HK-2 (cell line): ENCODE data around the gene PTPRN2.

Experiments used
- DNase-seq: peaks from one replicate; pipeline ENCODE4 v3.0.0-alpha.2; 2018; ENCODE audit not compliant: unreplicated experiment

Gene PTPRN2

GRCh38 chr7:157581740-157582139 is 1005.9 kb downstream of the PTPRN2 start:
- DNase-seq: no peak

- DNase-seq: no peak
These were observed 1007.3 kb downstream of the PTPRN2 start for GRCh38 chr7:157580324-157580723.

- DNase-seq: no peak
These were observed 1008.2 kb downstream of the PTPRN2 start for GRCh38 chr7:157579425-157579824.

- no peak for DNase-seq
These were observed 1009.8 kb downstream of the PTPRN2 start for GRCh38 chr7:157577796-157578339.

- no peak for DNase-seq
These were observed 1010.6 kb downstream of the PTPRN2 start for GRCh38 chr7:157577061-157577460.

- DNase-seq: no peak
These were observed 1011.2 kb downstream of the PTPRN2 start for GRCh38 chr7:157576415-157576814.

GRCh38 chr7:157575777-157576176 is 1011.8 kb downstream of the PTPRN2 start:
- DNase-seq: no peak

GRCh38 chr7:157574914-157575586 is 1012.6 kb downstream of the PTPRN2 start:
- DNase-seq: no peak

GRCh38 chr7:157574120-157574825 is 1013.4 kb downstream of the PTPRN2 start:
- no peak for DNase-seq

GRCh38 chr7:157573244-157573643 is 1014.4 kb downstream of the PTPRN2 start:
- no peak for DNase-seq

- DNase-seq: no peak
These were observed 1015.0 kb downstream of the PTPRN2 start for GRCh38 chr7:157572622-157573021.

GRCh38 chr7:157570531-157571200 is 1017.0 kb downstream of the PTPRN2 start:
- no peak for DNase-seq

GRCh38 chr7:157569967-157570366 is 1017.7 kb downstream of the PTPRN2 start:
- DNase-seq: no peak

GRCh38 chr7:157568770-157569584 is 1018.6 kb downstream of the PTPRN2 start:
- DNase-seq: no peak

- DNase-seq: no peak
These were observed 1019.4 kb downstream of the PTPRN2 start for GRCh38 chr7:157568106-157568769.

- DNase-seq: no peak
These were observed 1020.0 kb downstream of the PTPRN2 start for GRCh38 chr7:157567666-157568065.

GRCh38 chr7:157566631-157567006 is 1021.0 kb downstream of the PTPRN2 start:
- no peak for DNase-seq

- no peak for DNase-seq
These were observed 1021.5 kb downstream of the PTPRN2 start for GRCh38 chr7:157565981-157566630.

- no peak for DNase-seq
These were observed 1022.4 kb downstream of the PTPRN2 start for GRCh38 chr7:157565201-157565626.

GRCh38 chr7:157564517-157565177 is 1023.0 kb downstream of the PTPRN2 start:
- DNase-seq: no peak
